HEK293 (cell line): Measurements from ENCODE around the gene CPNE9.

Experiments
- ZNF558 ChIP-seq: fragments of 450-650 bp; formaldehyde crosslinking; IDR thresholded peaks from 2 replicates; pipeline ENCODE4 v1.5.1; 2016; ENCODE audit warnings: missing biosample characterization, missing genetic modification characterization
- ZNF747 ChIP-seq: fragments of 450-650 bp; formaldehyde crosslinking; IDR thresholded peaks from 2 replicates; pipeline ENCODE4 v1.5.1; 2016; ENCODE audit warnings: missing biosample characterization, missing genetic modification characterization
- TF ChIP-seq, protein P1 (sequence below): fragments of 450-650 bp; formaldehyde crosslinking; IDR thresholded peaks from 2 replicates; pipeline ENCODE4 v1.5.1; 2016; ENCODE audit warnings: missing biosample characterization, missing genetic modification characterization

DNA sequence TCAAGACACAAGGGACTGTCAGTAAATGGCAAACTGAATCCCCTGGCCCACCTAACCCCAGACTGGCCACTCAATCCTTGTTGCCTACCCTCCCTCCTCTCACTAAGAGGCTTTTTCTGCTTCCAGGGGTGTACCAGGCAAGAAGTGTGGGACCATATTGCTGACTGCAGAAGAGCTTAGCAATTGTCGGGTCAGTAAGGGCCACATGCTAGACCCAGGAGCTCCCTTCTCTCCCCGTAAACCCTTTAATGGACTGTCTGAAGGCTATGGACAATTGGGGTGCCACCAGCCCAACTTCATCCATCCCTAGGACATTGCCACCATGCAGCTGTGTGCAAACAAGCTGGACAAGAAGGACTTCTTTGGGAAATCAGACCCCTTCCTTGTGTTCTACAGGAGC lies 8.8 kb downstream of the CPNE9 start:
- TF ChIP-seq ZNF747 (tag by site-specific recombination) = no peak
- TF ChIP-seq ZNF558 (tag by site-specific recombination) = no peak
- TF ChIP-seq, protein P1, sequence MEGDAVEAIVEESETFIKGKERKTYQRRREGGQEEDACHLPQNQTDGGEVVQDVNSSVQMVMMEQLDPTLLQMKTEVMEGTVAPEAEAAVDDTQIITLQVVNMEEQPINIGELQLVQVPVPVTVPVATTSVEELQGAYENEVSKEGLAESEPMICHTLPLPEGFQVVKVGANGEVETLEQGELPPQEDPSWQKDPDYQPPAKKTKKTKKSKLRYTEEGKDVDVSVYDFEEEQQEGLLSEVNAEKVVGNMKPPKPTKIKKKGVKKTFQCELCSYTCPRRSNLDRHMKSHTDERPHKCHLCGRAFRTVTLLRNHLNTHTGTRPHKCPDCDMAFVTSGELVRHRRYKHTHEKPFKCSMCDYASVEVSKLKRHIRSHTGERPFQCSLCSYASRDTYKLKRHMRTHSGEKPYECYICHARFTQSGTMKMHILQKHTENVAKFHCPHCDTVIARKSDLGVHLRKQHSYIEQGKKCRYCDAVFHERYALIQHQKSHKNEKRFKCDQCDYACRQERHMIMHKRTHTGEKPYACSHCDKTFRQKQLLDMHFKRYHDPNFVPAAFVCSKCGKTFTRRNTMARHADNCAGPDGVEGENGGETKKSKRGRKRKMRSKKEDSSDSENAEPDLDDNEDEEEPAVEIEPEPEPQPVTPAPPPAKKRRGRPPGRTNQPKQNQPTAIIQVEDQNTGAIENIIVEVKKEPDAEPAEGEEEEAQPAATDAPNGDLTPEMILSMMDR (tag by site-specific recombination) = no peak
